Globus pallidus (tissue), 1 donor: ENCODE measurements around the gene SRGAP2.
"Not testable (repeated sequence)": the region's sequence is repeated elsewhere in the genome, so short reads cannot be mapped to it uniquely, and the experiment has no call there.

Experiments
- DNase-seq: peaks from one replicate; pipeline ENCODE4 v3.0.0-alpha.2; 2015; ENCODE audit warnings: low spot score

SRGAP2 gene

GRCh38 chr1:206203364-206204158 is at the start of gene SRGAP2:
SRGAP2 (plus strand) TSS chr1:206203541; CDS start chr1:206205971, 2,430 bp downstream.
- DNase-seq, result peak; percentile 55

GRCh38 chr1:206167350-206168029 is 35.9 kb upstream of the SRGAP2 start:
- not testable (repeated sequence) for DNase-seq

GRCh38 chr1:206169794-206170193 is 33.5 kb upstream of the SRGAP2 start:
- not testable (repeated sequence) for DNase-seq

GRCh38 chr1:206173110-206173719 is 30.1 kb upstream of the SRGAP2 start:
- DNase-seq, result not testable (repeated sequence)

GRCh38 chr1:206174182-206174868 is 29.0 kb upstream of the SRGAP2 start:
- DNase-seq, result peak; percentile 20

GRCh38 chr1:206175459-206176113 is 27.8 kb upstream of the SRGAP2 start:
- not testable (repeated sequence) for DNase-seq

GRCh38 chr1:206176114-206176502 is 27.2 kb upstream of the SRGAP2 start:
- not testable (repeated sequence) for DNase-seq

- not testable (repeated sequence) for DNase-seq
Measured at GRCh38 chr1:206178061-206178989, 25.0 kb upstream of the SRGAP2 start.

GRCh38 chr1:206179666-206180065 is 23.7 kb upstream of the SRGAP2 start:
- DNase-seq, result not testable (repeated sequence)

- not testable (repeated sequence) for DNase-seq
Measured at GRCh38 chr1:206182368-206183317, 20.7 kb upstream of the SRGAP2 start.

GRCh38 chr1:206183788-206184187 is 19.6 kb upstream of the SRGAP2 start:
- not testable (repeated sequence) for DNase-seq

- not testable (repeated sequence) for DNase-seq
Measured at GRCh38 chr1:206185778-206186177, 17.6 kb upstream of the SRGAP2 start.

GRCh38 chr1:206186826-206187225 is 16.5 kb upstream of the SRGAP2 start:
- not testable (repeated sequence) for DNase-seq

- not testable (repeated sequence) for DNase-seq
Measured at GRCh38 chr1:206195182-206195581, 8.2 kb upstream of the SRGAP2 start.

GRCh38 chr1:206196748-206197424 is 6.5 kb upstream of the SRGAP2 start:
- not testable (repeated sequence) for DNase-seq

- DNase-seq, result peak; percentile 100
Measured at GRCh38 chr1:206202789-206203363, 465 bp upstream of the SRGAP2 start, which contains the start of gene FAM72A. FAM72A (minus strand) TSS chr1:206202839; CDS start chr1:206202025, 814 bp downstream.

GRCh38 chr1:206204159-206204511 is 794 bp downstream of the SRGAP2 start:
- not testable (repeated sequence) for DNase-seq

- peak; percentile 11 for DNase-seq
Measured at GRCh38 chr1:206204871-206205270, 1.5 kb downstream of the SRGAP2 start.
